T-helper 22 cell (primary cell): ENCODE results near the gene TMEM80.

Experiments
- DNase-seq: peaks from one replicate; pipeline ENCODE4 v3.0.0-alpha.2; 2020; ENCODE audit warnings: low read depth

TMEM80 gene

GRCh38 chr11:746289-747157 is 50.9 kb downstream of the TMEM80 start:
- DNase-seq = no peak

DNA sequence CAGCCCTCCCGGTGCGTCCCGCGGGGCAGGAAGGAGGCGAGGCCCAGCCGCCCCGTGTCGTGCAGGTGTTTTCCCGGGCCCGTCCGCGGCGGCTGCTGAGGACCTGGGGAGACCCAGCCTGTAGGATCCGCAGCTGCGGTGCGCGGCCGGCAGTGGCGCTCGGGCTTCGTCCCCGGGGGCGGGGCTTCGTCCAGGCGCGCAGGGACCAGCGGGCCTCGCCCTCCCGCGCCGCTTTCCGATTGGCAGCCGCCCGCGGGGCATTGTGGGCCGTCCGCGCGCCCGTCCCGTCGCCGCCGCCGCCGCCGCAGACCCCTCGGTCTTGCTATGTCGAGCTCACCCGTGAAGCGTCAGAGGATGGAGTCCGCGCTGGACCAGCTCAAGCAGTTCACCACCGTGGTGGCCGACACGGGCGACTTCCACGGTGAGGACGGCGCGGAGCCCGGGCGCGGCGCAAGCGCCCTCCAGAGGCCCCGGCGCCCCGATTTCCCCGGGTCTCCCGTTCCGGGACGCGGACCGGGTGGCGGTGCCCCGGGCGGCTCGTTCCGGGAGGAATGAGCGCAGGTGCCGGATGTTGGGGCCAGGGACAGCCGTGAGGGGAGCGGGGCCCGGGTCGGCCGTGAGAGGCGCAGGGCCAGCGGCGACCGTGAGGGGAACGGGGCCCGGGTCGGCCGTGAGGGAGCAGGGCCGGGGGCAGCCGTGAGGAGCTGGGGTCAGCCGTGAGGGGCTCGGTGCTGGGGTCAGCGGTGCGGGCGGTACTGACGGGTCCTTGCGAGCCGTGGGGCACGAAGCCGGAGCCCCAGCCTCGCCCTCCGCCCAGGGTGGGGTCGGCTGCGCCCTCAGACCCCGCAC is 51.8 kb downstream of the TMEM80 start, which contains the start of gene TALDO1:
Gene TALDO1 (plus strand): TSS at position 307 of the 849 bp plus-strand sequence. CDS start 18 bp downstream, at position 325.
- peak; percentile 73 for DNase-seq

- no peak for DNase-seq
Observed at GRCh38 chr11:748007-748359, 52.4 kb downstream of the TMEM80 start.

- DNase-seq = no peak
Observed at GRCh38 chr11:749731-750130, 54.1 kb downstream of the TMEM80 start.
